Esophagus (tissue), 2 donors: ENCODE data around the gene GRAP. TPM values are rescaled to one million over a fixed set of nuclear protein-coding genes. Genes with fewer than 3 reads are reported as not detected.

Source experiments
- H3K27ac ChIP-seq, 2 donors: one replicate each; pipeline ENCODE4 v1.5.1; 2013; ENCODE audit warnings: low read depth in 2 of 2, mild to moderate bottlenecking in 2 of 2, inconsistent platforms in 1 of 2, low read length in 1 of 2, moderate library complexity in 1 of 2
- H3K27me3 ChIP-seq, 2 donors: one replicate each; pipeline ENCODE4 v1.6.1; 2013; ENCODE audit warnings: low read length in 2 of 2, control low read depth in 1 of 2, mild to moderate bottlenecking in 1 of 2; ENCODE audit not compliant: insufficient read depth in 2 of 2, control insufficient read depth in 1 of 2
- H3K36me3 ChIP-seq, 2 donors: one replicate each; pipeline ENCODE4 v1.6.1; 2013; ENCODE audit warnings: low read length in 1 of 2; ENCODE audit not compliant: control insufficient read depth in 2 of 2, insufficient read depth in 2 of 2
- H3K4me1 ChIP-seq, 2 donors: one replicate each; pipeline ENCODE4 v1.6.1; 2013; ENCODE audit warnings: low read length in 1 of 2; ENCODE audit not compliant: control insufficient read depth in 2 of 2, insufficient read depth in 2 of 2
- H3K4me3 ChIP-seq, 2 donors: one replicate each; pipeline ENCODE4 v1.5.1; 2013; ENCODE audit warnings: low read length in 2 of 2, mild to moderate bottlenecking in 2 of 2, low read depth in 1 of 2, moderate library complexity in 1 of 2
- H3K9me3 ChIP-seq, 2 donors: one replicate each; pipeline ENCODE4 v1.6.1; 2013; ENCODE audit warnings: mild to moderate bottlenecking in 2 of 2, low read depth in 1 of 2, low read length in 1 of 2, moderate library complexity in 1 of 2; ENCODE audit not compliant: control insufficient read depth in 2 of 2, insufficient read depth in 1 of 2
- WGBS, 2 donors: extraction: QIAGEN DNeasy Blood & Tissue Kit; methylation state at CpG; one replicate each; pipeline ENCODE4 v1.1.7; 2013; 5-methylcytosine and 5-hydroxymethylcytosine counted together
- polyA plus RNA-seq, 2 donors: library from polyadenylated mRNA; stranded (reverse); fragments of 200-250 nt; gene quantifications; one replicate each; pipeline ENCODE4 v1.2.3, GENCODE V29; 2013
- donor health status: healthy with polysubstance abuse.
- donor health status: Bipolar disorder and iron deficiency.

Gene GRAP
- polyA plus RNA-seq, 2 donors, result 1.2 to 1.3 TPM

DNA sequence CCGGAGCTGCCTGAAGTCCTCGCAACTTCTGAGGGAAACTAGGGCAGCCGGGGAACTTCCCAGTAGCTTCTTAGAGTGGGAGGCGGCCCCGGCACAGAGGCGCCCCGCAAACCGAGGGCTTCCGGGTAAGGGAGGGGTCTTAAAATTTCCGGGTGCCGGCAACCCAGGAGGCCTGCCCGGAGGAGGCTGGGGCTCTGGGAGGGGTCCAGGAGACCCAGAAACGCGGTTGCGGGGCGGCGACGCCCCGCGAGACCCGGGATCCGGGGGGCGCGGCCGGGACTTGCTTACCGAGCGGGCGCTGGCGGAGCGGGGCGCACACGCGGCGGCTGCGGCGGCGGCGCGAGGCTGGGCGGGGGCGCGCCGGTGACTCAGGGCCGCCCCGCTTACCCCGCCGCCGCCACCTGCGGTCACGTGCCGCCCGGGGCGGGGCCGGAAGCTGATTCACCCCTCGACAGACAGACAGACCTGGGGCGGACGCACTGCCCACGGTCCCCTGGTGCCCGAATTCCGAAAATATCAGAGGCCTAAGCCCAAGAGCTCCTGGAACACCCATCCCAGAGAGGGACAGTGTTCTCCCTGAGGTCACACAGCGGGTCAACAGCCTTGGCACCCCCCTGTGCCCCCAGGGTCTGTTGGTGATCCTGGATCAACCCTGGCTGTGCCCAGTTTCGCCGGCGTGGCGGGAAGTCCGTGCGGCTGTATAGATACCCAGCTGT, 42.2 kb downstream of the GRAP start, which contains the start of gene FAM83G:
Gene FAM83G (minus strand): TSS at position 344 of the 716 bp plus-strand sequence. CDS start 723 bp downstream, outside the sequence.
- no peaks in the 10 kb centered on the region for H3K27me3 ChIP-seq
- no peaks in the 10 kb centered on the region for H3K9me3 ChIP-seq
- H3K27ac ChIP-seq, result peak within 1 kb of the TSS; percentile 93 to 98
- H3K36me3 ChIP-seq, result peaks cover 7% of the 10 kb centered on the region in 2 donors
- peak within 1 kb of the TSS; percentile 66 to 75 for H3K4me3 ChIP-seq
- H3K4me1 ChIP-seq, result peaks cover 0 to 27% of the 10 kb centered on the region in 2 donors
- 4 to 7% methylated on average over 59 to 67 of the region's 67 CpGs for WGBS, 2 donors

DNA sequence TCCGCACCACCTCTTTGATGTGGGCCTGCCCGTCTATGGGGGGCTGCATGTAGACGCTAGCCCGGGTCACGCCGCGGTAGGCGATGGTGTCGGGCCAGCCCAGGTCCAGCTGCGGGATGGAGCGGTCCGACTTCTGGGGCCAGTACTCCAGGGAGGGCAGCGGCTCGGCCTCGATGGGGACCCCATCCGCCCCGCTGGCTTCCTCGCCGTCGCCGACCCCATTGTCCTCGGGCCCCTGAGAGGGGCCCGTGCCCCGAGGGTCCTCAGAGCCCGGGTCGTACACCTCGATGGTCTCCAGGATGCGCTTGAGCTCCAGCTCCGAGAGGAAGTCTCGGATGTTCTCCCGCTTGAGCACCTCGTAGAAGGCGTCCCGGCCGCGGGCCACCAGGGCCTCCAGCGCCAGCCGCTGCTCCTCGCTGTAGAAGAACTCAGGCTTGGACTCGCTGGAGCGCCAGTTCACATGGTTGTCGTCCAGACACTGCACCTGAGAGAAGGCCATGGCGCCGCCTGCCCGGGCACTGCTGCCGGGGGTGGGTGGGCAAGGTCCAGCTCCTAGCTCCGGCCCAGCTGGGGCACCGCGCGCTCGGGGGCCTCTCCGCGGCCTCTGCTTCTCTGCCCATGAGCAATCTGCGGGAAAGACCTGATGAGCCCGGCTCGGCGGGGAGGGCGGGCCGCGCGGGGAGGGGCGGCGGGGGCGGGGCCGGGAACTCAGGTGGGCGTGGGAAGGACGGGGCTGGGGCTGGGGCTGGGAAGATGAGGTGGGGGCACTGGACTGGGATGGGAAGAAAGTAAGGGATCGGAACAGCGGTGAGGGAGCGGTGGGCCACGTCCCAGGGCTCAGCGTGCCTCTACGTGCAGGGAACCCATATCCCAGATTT, 43.0 kb downstream of the GRAP start:
- Histone ChIP-seq H3K4me1 (peaks cover 0 to 29% of the 10 kb centered on the region in 2 donors), H3K9me3 (no peaks in the 10 kb centered on the region), H3K36me3 (peaks cover 7% of the 10 kb centered on the region in 2 donors), H3K4me3 (peak overlapping the region; percentile 66 to 75), H3K27ac (peak overlapping the region; percentile 93 to 98), H3K27me3 (no peaks in the 10 kb centered on the region)
- 16 to 20% methylated on average over 71 to 73 of the region's 73 CpGs for WGBS, 2 donors

DNA sequence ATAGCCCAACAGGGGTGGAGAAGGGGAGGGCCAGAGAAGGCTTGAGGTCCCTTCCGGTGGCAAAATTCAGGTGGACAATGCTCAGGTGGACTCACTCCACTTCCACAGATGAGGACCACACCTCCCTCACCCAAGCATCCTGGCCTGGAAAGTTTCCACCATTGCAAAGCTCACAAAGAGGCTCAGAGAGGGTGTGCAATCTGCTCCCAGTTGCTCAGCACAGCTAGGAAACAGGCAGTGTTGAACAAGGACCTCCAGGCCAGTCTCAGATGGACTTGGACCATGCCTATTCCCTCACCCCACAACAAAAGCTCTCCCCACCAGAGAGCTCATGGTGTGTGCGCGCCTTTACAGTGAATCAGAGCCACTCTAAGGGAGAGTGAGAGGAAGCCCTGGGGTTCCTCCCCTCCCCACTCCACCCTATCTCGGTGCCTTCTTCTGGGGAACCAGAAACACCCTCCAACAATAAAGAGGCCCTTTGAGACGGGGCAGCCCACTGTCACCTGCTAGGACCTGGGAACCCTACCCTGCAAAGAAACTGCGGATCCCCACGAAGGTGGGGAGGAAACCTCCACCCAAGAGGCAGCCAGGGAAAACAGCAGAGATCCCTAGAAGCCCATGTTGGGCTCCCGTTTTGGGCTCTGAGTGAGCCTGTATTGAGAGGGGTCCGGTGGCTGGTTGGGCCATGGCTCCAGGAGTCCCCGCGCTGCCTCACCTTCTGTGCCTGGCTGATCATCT, 43.8 kb downstream of the GRAP start:
- Histone ChIP-seq H3K4me1 (peaks cover 4 to 35% of the 10 kb centered on the region in 2 donors), H3K36me3 (peaks cover 7 to 9% of the 10 kb centered on the region in 2 donors), H3K4me3 (peak overlapping the region; percentile 66 to 75), H3K27me3 (no peaks in the 10 kb centered on the region), H3K9me3 (no peaks in the 10 kb centered on the region), H3K27ac (peak overlapping the region; percentile 93 to 98)
- 46 to 51% methylated on average over 11 of the region's 11 CpGs for WGBS, 2 donors

DNA sequence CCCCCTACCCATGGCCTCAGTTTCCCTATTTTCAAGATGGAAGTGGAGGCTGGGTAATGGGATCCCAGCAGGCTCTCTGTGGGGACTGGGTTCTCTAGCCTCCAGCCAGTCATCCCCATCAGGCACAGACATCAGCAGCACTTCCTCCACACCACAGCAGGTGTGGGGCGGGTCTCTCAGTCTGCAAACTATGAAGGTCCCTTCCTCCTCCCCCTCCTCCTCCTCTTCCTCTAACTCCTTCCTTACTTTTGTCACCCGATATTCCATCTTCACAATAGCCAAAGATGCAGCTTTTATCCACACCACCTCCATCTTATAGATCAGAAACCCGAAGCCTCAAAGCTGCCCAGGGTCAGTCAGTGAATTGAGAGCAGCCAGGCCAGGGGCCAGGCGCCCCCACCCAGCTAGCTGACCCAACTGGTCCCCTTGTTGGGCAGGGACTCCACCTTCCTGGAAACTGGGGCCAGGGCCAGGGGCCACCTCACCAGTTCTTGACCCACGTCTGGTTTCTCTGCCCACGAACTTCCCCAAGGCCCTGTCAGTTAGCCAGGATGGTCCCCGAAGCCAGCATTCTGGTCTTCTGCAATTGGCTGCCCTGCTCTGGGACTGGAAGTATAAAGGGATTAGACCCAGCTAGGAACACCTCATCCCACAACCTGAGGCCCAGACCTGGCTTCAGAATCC, 44.7 kb downstream of the GRAP start:
- H3K27me3 ChIP-seq, result no peaks in the 10 kb centered on the region
- peaks cover 7 to 15% of the 10 kb centered on the region in 2 donors for H3K36me3 ChIP-seq
- WGBS, 2 donors, result 45 to 52% methylated on average over 7 of the region's 7 CpGs
- H3K9me3 ChIP-seq, result no peaks in the 10 kb centered on the region
- peak overlapping the region; percentile 93 to 98 for H3K27ac ChIP-seq
- H3K4me3 ChIP-seq, result peak overlapping the region; percentile 66 to 75
- H3K4me1 ChIP-seq, result peaks cover 4 to 37% of the 10 kb centered on the region in 2 donors

DNA sequence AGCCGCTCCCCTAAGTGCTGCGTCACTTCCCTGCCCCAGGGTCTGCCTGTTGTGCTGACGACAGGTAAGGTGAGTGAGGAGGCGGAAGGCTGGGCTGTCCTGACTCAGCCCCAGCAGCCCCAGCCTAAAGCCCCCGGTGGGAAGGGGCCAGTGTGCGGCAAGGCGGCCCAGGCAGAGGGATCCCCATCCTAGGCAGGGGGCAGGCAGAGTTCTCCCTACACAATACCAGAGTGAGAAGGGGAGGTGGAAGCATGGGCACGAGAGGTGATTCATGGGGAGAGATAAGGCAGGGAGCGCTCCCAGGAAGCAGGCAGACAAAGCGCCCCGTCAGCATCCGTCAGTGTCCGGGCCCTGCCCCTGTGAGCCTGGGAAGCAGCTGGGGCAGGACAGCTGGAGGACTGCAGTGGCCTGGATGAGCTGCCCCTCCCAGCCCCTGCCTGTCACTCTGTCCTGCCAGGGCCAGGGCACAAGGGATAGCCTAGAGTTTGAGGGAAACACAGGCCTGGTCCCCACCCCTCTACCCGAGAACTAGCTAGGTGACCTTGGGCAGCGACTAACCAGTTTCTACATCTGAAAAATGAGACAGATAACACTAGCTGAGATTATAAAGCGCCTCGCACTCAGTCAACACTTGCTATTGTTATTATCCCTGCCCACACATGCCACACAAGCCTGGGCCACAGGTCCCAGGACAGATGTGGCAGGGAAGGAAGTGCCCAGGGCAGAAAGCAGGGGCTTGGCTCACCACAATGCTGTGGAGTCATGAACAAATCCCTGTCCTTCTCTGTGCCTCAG, 46.0 kb downstream of the GRAP start:
- Histone ChIP-seq H3K4me3 (peak overlapping the region; percentile 66 to 75), H3K36me3 (peaks cover 7 to 19% of the 10 kb centered on the region in 2 donors), H3K4me1 (peaks cover 4 to 43% of the 10 kb centered on the region in 2 donors), H3K27me3 (no peaks in the 10 kb centered on the region), H3K9me3 (no peaks in the 10 kb centered on the region), H3K27ac (peak overlapping the region; percentile 93 to 98)
- WGBS, 2 donors, result 52 to 62% methylated on average over 17 of the region's 17 CpGs

DNA sequence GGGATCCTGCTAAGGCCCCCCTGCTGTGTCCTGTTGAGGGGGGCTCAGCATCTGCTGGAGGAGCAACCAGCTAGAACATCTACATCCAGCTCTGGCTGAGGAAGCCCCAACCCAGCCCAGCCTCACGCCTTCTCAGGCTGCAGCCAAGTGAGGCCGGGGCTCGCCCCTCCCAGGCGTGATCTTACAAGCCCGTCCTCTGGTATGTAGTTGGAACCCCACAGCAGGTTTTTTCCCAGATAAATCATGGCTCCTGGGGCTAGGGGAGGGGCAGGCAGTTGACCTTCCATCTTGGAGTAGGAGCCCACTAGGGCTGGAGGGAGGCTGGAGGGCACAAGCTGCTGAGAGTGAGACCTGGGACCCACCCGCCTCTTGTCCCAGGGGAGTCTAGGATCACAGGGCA, 46.8 kb downstream of the GRAP start:
- H3K36me3 ChIP-seq, result peaks cover 7 to 19% of the 10 kb centered on the region in 2 donors

DNA sequence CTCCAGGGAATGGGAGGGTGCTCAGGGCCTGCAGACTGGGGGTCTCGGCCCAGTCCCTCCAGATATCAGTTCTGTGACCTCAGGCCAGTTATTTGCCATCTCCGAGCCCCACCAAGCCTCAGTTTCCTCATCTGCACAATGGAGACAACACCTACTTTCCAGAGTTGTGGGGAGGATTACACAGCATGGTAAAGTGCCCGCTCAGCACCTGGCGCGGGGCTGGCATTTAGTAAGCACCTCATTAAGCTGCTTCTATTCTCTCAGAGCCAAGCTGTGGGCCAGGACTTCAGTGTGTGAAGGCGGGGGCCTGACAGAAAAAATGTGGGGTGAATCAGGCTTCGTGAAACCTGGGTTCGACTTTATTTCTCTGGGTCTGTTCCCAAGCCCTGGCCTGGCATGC, 47.4 kb downstream of the GRAP start:
- Histone ChIP-seq H3K36me3 (peaks cover 7 to 19% of the 10 kb centered on the region in 2 donors), H3K27me3 (no peaks in the 10 kb centered on the region), H3K27ac (peak overlapping the region; percentile 93 to 98), H3K9me3 (no peaks in the 10 kb centered on the region), H3K4me3 (no peak overlapping the region), H3K4me1 (peaks cover 4 to 40% of the 10 kb centered on the region in 2 donors)
- WGBS, 2 donors, result 48 to 70% methylated on average over 8 of the region's 8 CpGs

More for the DNA sequence above, 46.8 kb downstream of the GRAP start:
- peaks cover 4 to 40% of the 10 kb centered on the region in 2 donors for H3K4me1 ChIP-seq
- H3K27ac ChIP-seq, result peak overlapping the region; percentile 93 to 98
- no peak overlapping the region for H3K4me3 ChIP-seq
- no peaks in the 10 kb centered on the region for H3K27me3 ChIP-seq
- H3K9me3 ChIP-seq, result no peaks in the 10 kb centered on the region
- 55 to 63% methylated on average over 6 of the region's 6 CpGs for WGBS, 2 donors

DNA sequence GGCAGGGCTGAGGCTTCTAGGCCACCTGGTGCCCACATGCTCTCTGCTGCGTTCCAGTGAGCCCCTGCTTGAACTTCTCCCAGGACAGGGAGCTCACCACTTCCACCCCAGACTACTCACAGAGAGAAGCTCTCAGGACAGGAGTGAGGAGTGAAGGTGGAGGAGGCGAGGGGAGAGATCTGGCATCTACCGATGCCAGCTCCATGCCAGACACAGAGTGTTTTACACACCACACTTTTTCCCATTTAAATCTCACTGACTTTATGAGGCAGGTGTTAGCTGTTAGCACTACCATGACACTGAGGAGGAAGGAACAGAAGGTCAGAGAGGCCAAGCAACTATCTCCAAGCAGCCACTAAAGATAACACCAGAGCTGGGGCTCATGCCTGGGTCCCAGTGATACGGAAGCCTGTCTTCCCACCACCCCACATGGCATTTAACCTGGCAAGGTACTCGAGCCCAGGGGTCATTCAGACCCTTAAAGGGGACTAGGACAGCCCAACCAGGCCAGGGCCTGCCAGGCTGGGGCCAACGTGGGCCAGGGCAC, 49.0 kb downstream of the GRAP start:
- no peaks in the 10 kb centered on the region for H3K9me3 ChIP-seq
- 71 to 72% methylated on average over 6 of the region's 6 CpGs for WGBS, 2 donors
- peaks cover 7 to 54% of the 10 kb centered on the region in 2 donors for H3K4me1 ChIP-seq
- no peak overlapping the region for H3K4me3 ChIP-seq
- H3K27me3 ChIP-seq, result no peaks in the 10 kb centered on the region
- H3K27ac ChIP-seq, result peak overlapping the region in 1 of 2 donors; percentile 68
- H3K36me3 ChIP-seq, result peaks cover 7 to 22% of the 10 kb centered on the region in 2 donors
